Measurements from ENCODE around the gene PSME3. TPM values are rescaled to one million over a fixed set of nuclear protein-coding genes. Genes with fewer than 3 reads are reported as not detected.
A peak's percentile ranks its signal among the peaks of the same experiment; 100 is the strongest.
"Not testable (repeated sequence)": the region's sequence is repeated elsewhere in the genome, so short reads cannot be mapped to it uniquely, and the experiment has no call there.

PSME3 gene
- total RNA-seq, 3 donors from 2014 or later = 87.7 to 112 (median 91.8) TPM

GRCh38 chr17:42857389-42857788 lies 24.2 kb downstream of the PSME3 start:
- no peak for ATAC-seq
- intact Hi-C loops (cut with DNase I, micrococcal nuclease) = no loop called here
- no peaks in the 10 kb centered on the region for H3K9me3 ChIP-seq
- H3K36me3 ChIP-seq (ENCODE audit: low read depth) = no peaks in the 10 kb centered on the region
- no peak overlapping the region for H3K4me3 ChIP-seq
- TF ChIP-seq, protein P1, sequence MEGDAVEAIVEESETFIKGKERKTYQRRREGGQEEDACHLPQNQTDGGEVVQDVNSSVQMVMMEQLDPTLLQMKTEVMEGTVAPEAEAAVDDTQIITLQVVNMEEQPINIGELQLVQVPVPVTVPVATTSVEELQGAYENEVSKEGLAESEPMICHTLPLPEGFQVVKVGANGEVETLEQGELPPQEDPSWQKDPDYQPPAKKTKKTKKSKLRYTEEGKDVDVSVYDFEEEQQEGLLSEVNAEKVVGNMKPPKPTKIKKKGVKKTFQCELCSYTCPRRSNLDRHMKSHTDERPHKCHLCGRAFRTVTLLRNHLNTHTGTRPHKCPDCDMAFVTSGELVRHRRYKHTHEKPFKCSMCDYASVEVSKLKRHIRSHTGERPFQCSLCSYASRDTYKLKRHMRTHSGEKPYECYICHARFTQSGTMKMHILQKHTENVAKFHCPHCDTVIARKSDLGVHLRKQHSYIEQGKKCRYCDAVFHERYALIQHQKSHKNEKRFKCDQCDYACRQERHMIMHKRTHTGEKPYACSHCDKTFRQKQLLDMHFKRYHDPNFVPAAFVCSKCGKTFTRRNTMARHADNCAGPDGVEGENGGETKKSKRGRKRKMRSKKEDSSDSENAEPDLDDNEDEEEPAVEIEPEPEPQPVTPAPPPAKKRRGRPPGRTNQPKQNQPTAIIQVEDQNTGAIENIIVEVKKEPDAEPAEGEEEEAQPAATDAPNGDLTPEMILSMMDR (IDR thresholded peaks at IDR 0.05) = no peak
- DNase-seq = peak in 1 of 3 donors; percentile 8
- no peaks in the 10 kb centered on the region for H3K4me1 ChIP-seq (ENCODE audit: low read depth)

GRCh38 chr17:42865638-42866094 lies 32.5 kb downstream of the PSME3 start:
- Histone ChIP-seq H3K4me1 (ENCODE audit: low read depth) (no peaks in the 10 kb centered on the region), H3K4me3 (no peak overlapping the region), H3K36me3 (ENCODE audit: low read depth) (no peaks in the 10 kb centered on the region), H3K9me3 (peaks cover 4% of the 10 kb centered on the region)
- ATAC-seq (no peak), DNase-seq (no peak)
- intact Hi-C loops (cut with DNase I, micrococcal nuclease) = no loop called here
- TF ChIP-seq, protein P1 (IDR thresholded peaks at IDR 0.05) = no peak

DNA sequence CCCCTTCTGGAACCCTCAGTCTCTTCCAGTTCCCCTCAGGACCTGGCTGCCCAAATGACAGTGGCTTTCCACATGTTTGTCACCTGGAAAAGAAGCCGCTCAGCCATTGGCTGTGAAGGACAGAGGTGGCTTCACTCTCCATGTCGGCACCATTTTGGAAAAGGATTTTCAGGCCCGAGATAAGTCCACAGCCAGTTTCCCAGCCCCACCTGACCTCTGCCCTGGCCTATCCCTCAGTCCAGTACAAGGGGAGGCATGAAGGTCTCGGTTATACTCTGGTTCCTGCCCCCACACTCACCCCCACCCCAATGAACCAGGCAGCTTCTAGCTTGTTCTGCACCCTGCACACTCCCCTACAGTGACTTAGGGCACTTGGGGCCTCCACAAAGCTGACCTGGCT lies 33.0 kb downstream of the PSME3 start:
- ATAC-seq (no peak), DNase-seq (no peak)
- TF ChIP-seq, protein P1 (IDR thresholded peaks at IDR 0.05) = no peak
- no peaks in the 10 kb centered on the region for H3K36me3 ChIP-seq (ENCODE audit: low read depth)
- intact Hi-C loops (cut with DNase I, micrococcal nuclease) = no loop called here
- no peak overlapping the region for H3K4me3 ChIP-seq
- no peaks in the 10 kb centered on the region for H3K4me1 ChIP-seq (ENCODE audit: low read depth)
- peaks cover 7% of the 10 kb centered on the region for H3K9me3 ChIP-seq

GRCh38 chr17:42866631-42867575 lies 33.7 kb downstream of the PSME3 start:
- H3K36me3 ChIP-seq (ENCODE audit: low read depth) = no peaks in the 10 kb centered on the region
- no peak overlapping the region for H3K4me3 ChIP-seq
- ATAC-seq (peak; percentile 47), DNase-seq (no peak)
- TF ChIP-seq, protein P1 (IDR thresholded peaks at IDR 0.05) = no peak
- peaks cover 7% of the 10 kb centered on the region for H3K9me3 ChIP-seq
- intact Hi-C loops (cut with DNase I, micrococcal nuclease) = no loop called here
- H3K4me1 ChIP-seq (ENCODE audit: low read depth) = no peaks in the 10 kb centered on the region

- ATAC-seq; H3K36me3 ChIP-seq (ENCODE audit: low read depth); DNase-seq; H3K9me3 ChIP-seq; H3K4me1 ChIP-seq (ENCODE audit: low read depth); intact Hi-C loops (cut with DNase I, micrococcal nuclease); H3K4me3 ChIP-seq: not testable (repeated sequence)
Measured at GRCh38 chr17:42867694-42868261, 34.6 kb downstream of the PSME3 start.

DNA sequence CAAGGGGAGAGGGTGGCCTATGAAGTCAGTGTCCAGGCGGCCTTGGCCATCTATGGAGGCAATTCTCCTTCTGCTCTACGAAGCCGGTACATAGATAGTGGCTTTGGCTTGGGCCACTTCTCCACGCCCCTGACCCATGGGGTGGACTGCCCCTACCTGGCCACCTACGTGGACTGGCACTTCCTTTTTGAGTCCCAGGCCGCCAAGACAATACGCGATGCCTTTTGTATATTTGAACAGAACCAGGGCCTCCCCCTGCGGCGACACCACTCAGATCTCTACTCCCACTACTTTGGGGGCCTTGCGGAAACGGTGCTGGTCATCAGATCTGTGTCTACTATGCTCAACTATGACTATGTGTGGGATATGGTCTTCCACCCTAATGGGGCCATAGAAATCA lies 35.1 kb downstream of the PSME3 start:
- TF ChIP-seq, protein P1 (IDR thresholded peaks at IDR 0.05) = no peak
- intact Hi-C loops (cut with DNase I, micrococcal nuclease) = no loop called here
- no peaks in the 10 kb centered on the region for H3K4me1 ChIP-seq (ENCODE audit: low read depth)
- no peak for DNase-seq
- H3K9me3 ChIP-seq = peaks cover 7% of the 10 kb centered on the region
- no peak overlapping the region for H3K4me3 ChIP-seq
- H3K36me3 ChIP-seq (ENCODE audit: low read depth) = no peaks in the 10 kb centered on the region
- no peak for ATAC-seq
